Pulmonary artery endothelial cell (primary cell): ENCODE results near the gene TMEM158. TPM values are rescaled to one million over a fixed set of nuclear protein-coding genes. Genes with fewer than 3 reads are reported as not detected.

ENCODE experiments used
- DNase-seq: peaks from one replicate; pipeline ENCODE4 v3.0.0-alpha.2; 2011; ENCODE audit warnings: low read depth, low spot score
- total RNA-seq: library from RNA; depleted of rRNA; stranded (reverse); fragments of >200 nt; gene quantifications from 2 replicates; pipeline ENCODE4 v1.2.3, GENCODE V29; 2014

Gene TMEM158
- total RNA-seq, 1 donor from 2014 or later = 6.3 TPM

- DNase-seq = no peak
These were observed 22.0 kb downstream of the TMEM158 start for GRCh38 chr3:45204136-45204535.

- DNase-seq = no peak
These were observed 26.0 kb downstream of the TMEM158 start for GRCh38 chr3:45199837-45200648.

- no peak for DNase-seq
These were observed 27.5 kb downstream of the TMEM158 start for GRCh38 chr3:45198264-45199260.

GRCh38 chr3:45194791-45195190 is 31.3 kb downstream of the TMEM158 start:
- DNase-seq = no peak

GRCh38 chr3:45191924-45192417 is 34.1 kb downstream of the TMEM158 start:
- no peak for DNase-seq

- no peak for DNase-seq
These were observed 34.7 kb downstream of the TMEM158 start for GRCh38 chr3:45191424-45191823.

GRCh38 chr3:45188719-45189659 is 37.1 kb downstream of the TMEM158 start:
- no peak for DNase-seq

- DNase-seq = no peak
These were observed 38.4 kb downstream of the TMEM158 start for GRCh38 chr3:45187694-45188141.

- no peak for DNase-seq
These were observed 39.2 kb downstream of the TMEM158 start for GRCh38 chr3:45186871-45187270.

- no peak for DNase-seq
These were observed 40.6 kb downstream of the TMEM158 start for GRCh38 chr3:45185461-45185860.

- no peak for DNase-seq
These were observed 41.0 kb downstream of the TMEM158 start for GRCh38 chr3:45185052-45185451.

- no peak for DNase-seq
These were observed 42.2 kb downstream of the TMEM158 start for GRCh38 chr3:45183872-45184262.

GRCh38 chr3:45182915-45183871 is 42.9 kb downstream of the TMEM158 start:
- no peak for DNase-seq

GRCh38 chr3:45181496-45181895 is 44.6 kb downstream of the TMEM158 start:
- DNase-seq = no peak

- DNase-seq = no peak
These were observed 45.2 kb downstream of the TMEM158 start for GRCh38 chr3:45180899-45181298.

- DNase-seq = no peak
These were observed 46.0 kb downstream of the TMEM158 start for GRCh38 chr3:45180051-45180450.

- DNase-seq = no peak
These were observed 46.9 kb downstream of the TMEM158 start for GRCh38 chr3:45179163-45179562.

- no peak for DNase-seq
These were observed 47.7 kb downstream of the TMEM158 start for GRCh38 chr3:45178183-45179023.

- DNase-seq = no peak
These were observed 49.2 kb downstream of the TMEM158 start for GRCh38 chr3:45176912-45177311.
